Glomerular visceral epithelial cell (primary cell): ENCODE results near the gene ZNF264.
A peak's percentile ranks its signal among the peaks of the same experiment; 100 is the strongest.
"Not testable (repeated sequence)": the region's sequence is repeated elsewhere in the genome, so short reads cannot be mapped to it uniquely, and the experiment has no call there.

ENCODE experiments used
- DNase-seq: peaks from one replicate; pipeline ENCODE4 v3.0.0-alpha.2; 2016; ENCODE audit errors: extremely low spot score

Gene ZNF264

GRCh38 chr19:57245066-57245465 lies 53.8 kb downstream of the ZNF264 start:
- no peak for DNase-seq

DNA sequence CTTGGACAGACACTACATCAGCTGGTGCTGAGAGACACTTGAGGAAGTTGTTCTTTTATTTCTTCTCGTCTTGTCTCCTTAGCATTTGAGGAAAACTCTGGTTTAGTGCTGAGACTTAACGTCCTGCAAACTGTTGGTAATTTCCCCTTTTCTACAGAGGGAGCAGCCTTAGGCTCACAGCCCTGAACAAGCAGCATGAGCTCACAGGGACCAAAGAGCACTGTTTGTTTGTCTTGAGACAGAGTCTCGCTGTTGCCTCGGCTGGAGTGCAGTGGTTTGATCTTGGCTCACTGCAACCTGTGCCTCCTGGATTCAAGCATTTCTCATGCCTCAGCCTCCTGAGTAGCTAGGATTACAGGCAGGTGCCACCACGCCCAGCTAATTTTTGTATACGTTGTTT lies 54.7 kb downstream of the ZNF264 start:
- DNase-seq, result no peak

DNA sequence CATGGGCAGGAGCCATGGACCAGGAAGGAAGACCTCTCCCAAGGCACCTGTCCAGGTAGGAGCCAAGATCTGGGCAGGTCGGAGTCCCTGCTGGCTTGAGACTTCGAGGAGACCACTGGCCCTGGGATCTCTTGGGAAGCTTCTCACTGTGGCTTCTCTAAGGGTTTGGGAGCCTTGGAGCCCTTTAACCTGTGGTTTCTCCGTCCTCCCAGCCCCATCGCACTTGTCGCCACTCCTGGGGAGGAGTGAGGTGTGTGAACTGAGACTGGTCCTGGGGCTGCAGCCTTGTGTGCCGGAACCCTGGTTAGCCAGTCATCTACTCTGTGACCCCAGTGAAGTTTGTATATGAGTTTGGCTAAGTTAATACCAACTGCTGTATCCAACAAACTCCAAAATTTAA lies 57.3 kb downstream of the ZNF264 start:
- DNase-seq, result no peak

DNA sequence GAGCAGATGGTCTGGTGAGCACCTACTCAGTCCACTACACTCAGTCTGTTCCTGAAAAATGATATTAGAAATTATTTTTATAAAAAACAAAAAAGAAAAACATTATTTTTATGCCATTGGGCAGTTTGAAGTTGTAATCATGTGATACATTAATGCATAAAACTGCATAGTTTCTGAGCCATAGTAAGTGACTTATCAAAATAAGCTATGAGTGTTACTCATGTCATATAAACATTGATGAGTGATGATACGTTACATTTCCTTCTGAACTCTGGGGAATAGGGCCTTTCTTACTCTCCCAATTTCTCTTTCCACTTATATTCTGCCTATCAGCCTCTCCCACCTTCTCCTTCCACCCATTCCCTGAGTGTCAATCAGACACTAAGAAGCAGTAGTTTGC lies 58.0 kb downstream of the ZNF264 start:
- no peak for DNase-seq

GRCh38 chr19:57253767-57254166 lies 62.5 kb downstream of the ZNF264 start:
- not testable (repeated sequence) for DNase-seq

- no peak for DNase-seq
These were observed 70.7 kb downstream of the ZNF264 start for GRCh38 chr19:57262044-57262443.

- no peak for DNase-seq
These were observed 72.0 kb downstream of the ZNF264 start for GRCh38 chr19:57263244-57263741.

GRCh38 chr19:57267291-57267690 lies 76.0 kb downstream of the ZNF264 start:
- DNase-seq, result peak; percentile 66

GRCh38 chr19:57269515-57270250 lies 78.4 kb downstream of the ZNF264 start:
- peak; percentile 53 for DNase-seq

GRCh38 chr19:57271280-57271679 lies 80.0 kb downstream of the ZNF264 start:
- DNase-seq, result no peak
